SK-N-MC (cell line): ENCODE measurements around the gene IQSEC3.

Experiments
- EZH2 ChIP-seq: fragments of 200-600 bp; sonication (generic); IDR thresholded peaks from one replicate; pipeline ENCODE4 v1.6.1; 2017; ENCODE audit warnings: antibody characterized with exemption
- FOXP2 ChIP-seq: optimal IDR thresholded peaks from 2 replicates; pipeline ENCODE3; 2011; ENCODE audit warnings: mild to moderate bottlenecking, moderate library complexity; ENCODE audit not compliant: insufficient read depth; ENCODE audit errors: extremely low read length, control extremely low read depth

DNA sequence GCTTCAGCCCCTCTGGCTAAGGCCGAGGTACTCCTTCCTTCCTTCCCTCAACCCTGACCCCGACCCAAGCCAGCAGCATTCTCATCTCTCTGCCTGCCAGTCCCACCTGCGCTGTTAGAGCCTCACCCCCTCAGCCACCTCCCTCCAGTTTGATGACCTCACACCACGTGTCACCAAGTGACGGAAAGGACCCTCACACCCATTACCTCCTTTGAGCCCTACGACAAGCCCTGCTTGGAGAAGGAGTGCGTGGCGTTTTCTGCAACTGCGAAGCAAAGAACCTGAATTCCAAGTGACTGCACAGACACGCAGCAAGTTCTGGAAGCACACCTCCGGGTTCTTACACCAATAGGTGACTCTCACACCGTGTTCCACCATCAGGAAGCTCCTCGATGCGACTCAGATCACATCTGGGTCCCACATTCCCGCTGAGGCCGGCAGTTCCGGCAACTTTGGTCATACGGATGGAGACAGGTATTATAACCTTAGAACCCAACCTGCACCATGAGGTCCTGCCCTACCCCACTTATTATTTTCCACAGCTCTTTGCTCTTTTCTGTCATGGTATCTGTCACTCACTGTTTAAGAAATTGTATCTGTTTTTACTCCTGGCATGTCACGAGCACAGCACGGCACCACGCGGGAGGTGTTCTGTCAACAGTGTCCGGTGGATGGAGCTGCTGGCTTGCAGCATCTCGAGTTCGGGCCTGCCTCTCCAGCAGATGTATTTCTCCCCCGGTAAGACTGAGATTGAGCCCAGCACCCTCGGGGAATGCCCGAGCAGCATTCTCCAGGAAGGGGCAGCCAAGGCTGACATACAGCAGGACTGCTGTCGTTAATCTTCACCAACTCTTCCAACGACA, 152.4 kb downstream of the IQSEC3 start:
- TF ChIP-seq EZH2 (no peak), FOXP2 (no peak)
